Suprapubic skin (tissue), 3 donors: Measurements from ENCODE around the gene KLHDC8A.

ENCODE experiments used
- CTCF ChIP-seq, 2 donors: fragments of 200-600 bp in 1 of 2; fragments of 450-650 bp in 1 of 2; sonication (generic) in 1 of 2; IDR thresholded peaks; one replicate each; pipeline ENCODE4 v1.5.1; 2016 to 2019; ENCODE audit warnings: antibody characterized with exemption in 2 of 2, mild to moderate bottlenecking in 1 of 2, moderate library complexity in 1 of 2
- EP300 ChIP-seq: sonication (generic); formaldehyde crosslinking; IDR thresholded peaks from one replicate; pipeline ENCODE4 v1.6.1; 2017; ENCODE audit warnings: antibody characterized with exemption
- POLR2A ChIP-seq, 2 donors: fragments of 450-650 bp; IDR thresholded peaks; one replicate each; pipeline ENCODE4 v1.6.1; 2017; ENCODE audit warnings: antibody characterized with exemption in 2 of 2, mild to moderate bottlenecking in 2 of 2, moderate library complexity in 2 of 2

GRCh38 chr1:205319081-205320018 lies 37.4 kb downstream of the KLHDC8A start:
- TF ChIP-seq POLR2A (IDR thresholded peaks at IDR 0.05) (no peak), CTCF (IDR thresholded peaks at IDR 0.05) (no peak), EP300 (no peak)
